GM13976 (cell line): ENCODE measurements around the gene NELL1.
"Not testable (repeated sequence)": the region's sequence is repeated elsewhere in the genome, so short reads cannot be mapped to it uniquely, and the experiment has no call there.

Experiments
- DNase-seq: peaks from one replicate; pipeline ENCODE4 v3.0.0; 2012; ENCODE audit warnings: low spot score
- CTCF ChIP-seq: IDR thresholded peaks from 2 replicates; pipeline ENCODE4 v1.5.1; 2012; ENCODE audit warnings: borderline replicate concordance, mild to moderate bottlenecking; ENCODE audit not compliant: insufficient read depth; ENCODE audit errors: extremely low read depth, missing control alignments, control extremely low read depth
- in situ Hi-C: fragments of 300-500 bp; cut with MboI; formaldehyde crosslinking; loops from one replicate; pipeline ENCODE4 v1.12.0; 2022; ENCODE audit warnings: low sequenced_read_pairs, mixed read lengths, inconsistent platforms; ENCODE audit not compliant: unreplicated experiment

Gene NELL1

GRCh38 chr11:21137803-21138202 lies 468.4 kb downstream of the NELL1 start:
- in situ Hi-C loops = no loop called here
- no peak for DNase-seq
- TF ChIP-seq CTCF = no peak

DNA sequence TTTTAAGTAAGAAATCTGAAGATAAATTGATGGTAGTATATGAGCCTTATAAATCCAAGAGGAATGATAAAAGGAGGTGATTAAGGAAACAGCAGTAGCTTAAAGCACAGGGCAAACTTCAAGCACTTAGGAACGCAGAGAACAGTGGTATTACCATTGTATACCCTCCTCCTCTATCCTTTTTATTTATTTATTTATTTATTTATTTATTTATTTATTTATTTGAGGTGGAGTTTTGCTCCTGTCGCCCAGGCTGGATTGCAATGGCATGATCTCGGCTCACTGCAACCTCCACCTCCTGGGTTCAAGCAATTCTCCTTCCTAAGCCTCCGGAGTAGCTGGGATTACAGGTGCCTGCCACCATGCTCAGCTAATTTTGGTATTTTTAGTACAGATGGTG lies 472.2 kb downstream of the NELL1 start:
- DNase-seq, in situ Hi-C loops: not testable (repeated sequence)

DNA sequence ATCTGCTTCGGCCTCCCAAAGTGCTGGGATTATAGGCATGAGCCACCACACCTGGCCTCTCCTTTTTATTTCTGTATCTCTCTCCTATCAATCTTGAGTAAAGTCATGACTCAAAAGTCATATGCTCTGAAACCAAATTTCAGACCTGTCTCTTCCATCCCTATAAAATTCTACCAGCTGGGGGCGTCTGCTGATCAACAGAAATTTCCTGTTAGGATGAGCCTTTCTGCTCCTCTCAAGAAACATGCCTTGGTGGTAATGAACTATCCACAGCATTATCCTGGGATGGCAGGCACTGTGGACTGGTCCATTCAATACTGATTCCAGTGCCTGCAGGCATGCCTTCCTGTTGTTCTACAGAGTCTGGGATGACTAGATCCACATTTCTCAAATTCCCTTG lies 472.6 kb downstream of the NELL1 start:
- TF ChIP-seq CTCF = no peak
- in situ Hi-C loops = no loop called here
- DNase-seq = no peak

DNA sequence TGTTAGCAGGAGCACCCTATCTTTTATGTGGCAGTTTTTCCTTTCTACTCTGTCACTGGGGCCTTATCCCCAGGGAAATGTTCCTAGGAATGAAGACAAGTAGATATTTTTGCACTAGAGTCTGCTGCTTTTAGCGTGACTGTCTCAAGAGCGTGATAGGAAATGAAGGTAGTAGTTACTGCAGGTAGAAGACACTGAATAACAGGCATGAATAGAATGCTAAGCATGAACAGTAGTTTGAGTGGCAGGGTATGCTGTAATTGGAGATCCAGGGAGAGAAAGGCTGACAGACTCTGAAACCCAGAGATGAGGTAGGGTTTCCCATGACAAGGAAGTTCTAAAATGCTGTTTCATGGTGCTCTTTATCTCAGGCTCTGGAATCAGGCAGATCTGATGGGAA lies 475.1 kb downstream of the NELL1 start:
- in situ Hi-C loops = no loop called here
- DNase-seq = no peak
- no peak for TF ChIP-seq CTCF

GRCh38 chr11:21148376-21148775 lies 479.0 kb downstream of the NELL1 start:
- DNase-seq = no peak
- no peak for TF ChIP-seq CTCF
- in situ Hi-C loops = no loop called here

DNA sequence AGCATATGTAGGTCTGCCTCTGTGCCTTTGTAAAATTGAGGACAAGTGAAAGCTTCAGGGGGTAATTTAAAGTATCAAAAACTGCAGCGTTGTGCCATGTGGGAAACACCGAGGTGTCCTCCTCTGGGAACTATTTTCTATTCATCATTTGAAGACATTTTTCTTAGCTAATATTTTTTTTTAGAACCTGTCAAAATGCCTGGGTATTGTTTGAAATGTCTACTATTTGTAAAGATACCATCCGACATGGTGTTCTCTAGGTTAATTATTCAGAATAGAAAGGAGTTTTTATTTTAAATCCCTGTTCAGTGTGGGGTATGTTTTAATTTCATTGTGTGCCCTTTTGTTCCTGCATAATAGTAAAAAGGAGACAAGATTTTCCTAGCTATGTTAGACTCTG lies 490.8 kb downstream of the NELL1 start:
- in situ Hi-C loops = no loop called here
- no peak for TF ChIP-seq CTCF
- DNase-seq = no peak

- no peak for TF ChIP-seq CTCF
- in situ Hi-C loops = no loop called here
- DNase-seq = no peak
These were observed 500.3 kb downstream of the NELL1 start for GRCh38 chr11:21169639-21170038.
